ENCODE results near the gene ZNF518B. TPM values are rescaled to one million over a fixed set of nuclear protein-coding genes. Genes with fewer than 3 reads are reported as not detected.
"Not testable (repeated sequence)": the region's sequence is repeated elsewhere in the genome, so short reads cannot be mapped to it uniquely, and the experiment has no call there.

ZNF518B gene
- total RNA-seq, 1 donor from 2014 or later, result 7.3 TPM

- H3K4me3 ChIP-seq, result no peak overlapping the region
- H3K27me3 ChIP-seq, result no peaks in the 10 kb centered on the region
- H3K27ac ChIP-seq, result no peak overlapping the region
- no peak for DNase-seq (ENCODE audit: low spot score in 2 of 2)
- peaks cover 32 to 50% of the 10 kb centered on the region in 2 donors for H3K9me3 ChIP-seq
- no peak for TF ChIP-seq CTCF (IDR thresholded peaks at IDR 0.05)
- no peaks in the 10 kb centered on the region for H3K4me1 ChIP-seq
- intact Hi-C loops (cut with DNase I), result no loop called here
- peaks cover 14 to 18% of the 10 kb centered on the region in 2 donors for H3K36me3 ChIP-seq
These were observed 15.7 kb downstream of the ZNF518B start for GRCh38 chr4:10441512-10441911.

- no peak for DNase-seq (ENCODE audit: low spot score in 2 of 2)
- Histone ChIP-seq H3K4me3 (no peak overlapping the region), H3K36me3 (no peaks in the 10 kb centered on the region), H3K27ac (no peak overlapping the region), H3K4me1 (no peaks in the 10 kb centered on the region), H3K9me3 (peaks cover 15 to 24% of the 10 kb centered on the region in 2 donors), H3K27me3 (no peaks in the 10 kb centered on the region)
- intact Hi-C loops (cut with DNase I), result no loop called here
- TF ChIP-seq CTCF (IDR thresholded peaks at IDR 0.05), result no peak
These were observed 18.3 kb downstream of the ZNF518B start for GRCh38 chr4:10438924-10439323.

GRCh38 chr4:10437735-10438134 lies 19.5 kb downstream of the ZNF518B start:
- Histone ChIP-seq H3K4me3 (no peak overlapping the region), H3K27ac (no peak overlapping the region), H3K4me1 (no peaks in the 10 kb centered on the region), H3K36me3 (no peaks in the 10 kb centered on the region), H3K27me3 (no peaks in the 10 kb centered on the region), H3K9me3 (peaks cover 9 to 12% of the 10 kb centered on the region in 2 donors)
- no peak for DNase-seq (ENCODE audit: low spot score in 2 of 2)
- TF ChIP-seq CTCF (IDR thresholded peaks at IDR 0.05), result no peak
- intact Hi-C loops (cut with DNase I), result no loop called here

- H3K9me3 ChIP-seq; intact Hi-C loops (cut with DNase I): not testable (repeated sequence)
These were observed 29.5 kb downstream of the ZNF518B start for GRCh38 chr4:10427680-10428079.

GRCh38 chr4:10421344-10422055 lies 35.7 kb downstream of the ZNF518B start:
- intact Hi-C loops (cut with DNase I), result no loop called here
- no peak for DNase-seq (ENCODE audit: low spot score in 2 of 2)
- Histone ChIP-seq H3K9me3 (no peaks in the 10 kb centered on the region), H3K27me3 (no peaks in the 10 kb centered on the region), H3K4me3 (no peak overlapping the region), H3K27ac (no peak overlapping the region), H3K36me3 (no peaks in the 10 kb centered on the region), H3K4me1 (no peaks in the 10 kb centered on the region)
- no peak for TF ChIP-seq CTCF (IDR thresholded peaks at IDR 0.05)

More at GRCh38 chr4:10427680-10428079, 29.5 kb downstream of the ZNF518B start:
- H3K4me1 ChIP-seq; H3K4me3 ChIP-seq; DNase-seq (ENCODE audit: low spot score in 2 of 2); H3K27me3 ChIP-seq; H3K27ac ChIP-seq; H3K36me3 ChIP-seq: not testable (repeated sequence)

GRCh38 chr4:10417740-10418139 lies 39.5 kb downstream of the ZNF518B start:
- Histone ChIP-seq H3K27ac (no peak overlapping the region), H3K4me3 (no peak overlapping the region), H3K4me1 (no peaks in the 10 kb centered on the region), H3K36me3 (no peaks in the 10 kb centered on the region), H3K9me3 (no peaks in the 10 kb centered on the region), H3K27me3 (no peaks in the 10 kb centered on the region)
- TF ChIP-seq CTCF (IDR thresholded peaks at IDR 0.05), result no peak
- no peak for DNase-seq (ENCODE audit: low spot score in 2 of 2)
- intact Hi-C loops (cut with DNase I), result no loop called here
